K562 (cell line): ENCODE measurements around the gene BPTF. TPM values are rescaled to one million over a fixed set of nuclear protein-coding genes. Genes with fewer than 3 reads are reported as not detected.

Experiments used
- CHD7 ChIP-seq: fragments of 200-600 bp; sonication (generic); IDR thresholded peaks from one replicate; pipeline ENCODE4 v1.6.1; 2012; ENCODE audit warnings: mild to moderate bottlenecking, low read depth, low read length, inconsistent platforms
- DDX20 ChIP-seq: fragments of 450-650 bp; IDR thresholded peaks from 2 replicates; pipeline ENCODE4 v1.6.1; 2016; ENCODE audit warnings: missing genetic modification characterization, low read depth, mild to moderate bottlenecking, missing compliant biosample characterization, moderate library complexity
- ELF1 ChIP-seq: fragments of 200-800 bp; sonication (Bioruptor generic); IDR thresholded peaks from 2 replicates; pipeline ENCODE4 v1.6.1; 2016; ENCODE audit warnings: missing genetic modification characterization, missing compliant biosample characterization
- EP300 ChIP-seq: IDR thresholded peaks from 2 replicates; pipeline ENCODE4 v1.6.1; 2012; ENCODE audit warnings: low read length, improper control_type of control experiment
- GATAD2A ChIP-seq: fragments of 450-650 bp; IDR thresholded peaks from 2 replicates; pipeline ENCODE4 v1.6.1; 2017
- JUND ChIP-seq, 2 experiments: IDR thresholded peaks; 2 replicates in 1 of 2; 3 replicates in 1 of 2; pipeline ENCODE4 v1.6.1; 2011; ENCODE audit warnings: borderline replicate concordance in 2 of 2, low read depth in 2 of 2, low read length in 2 of 2, improper control_type of control experiment in 1 of 2, missing biosample characterization in 1 of 2, missing genetic modification characterization in 1 of 2, missing genetic modification reagents in 1 of 2
- KLF10 ChIP-seq: fragments of 250-450 bp; sonication (Bioruptor Pico); IDR thresholded peaks from 2 replicates; pipeline ENCODE4 v1.6.1; 2021; ENCODE audit warnings: matching md5 sums
- POLR2A ChIP-seq: fragments of 450-650 bp; conservative IDR thresholded peaks from 2 replicates; pipeline ENCODE4 v1.6.1; 2016
- SRSF1 ChIP-seq: fragments of 200-400 bp; formaldehyde crosslinking; IDR thresholded peaks from 2 replicates; pipeline ENCODE4 v1.6.1; 2017; ENCODE audit warnings: mild to moderate bottlenecking, low read depth, low read length, moderate library complexity
- THRAP3 ChIP-seq: fragments of 450-650 bp; IDR thresholded peaks from 2 replicates; pipeline ENCODE4 v1.6.1; 2016; ENCODE audit warnings: mild to moderate bottlenecking, inconsistent platforms, borderline replicate concordance
- TSC22D4 ChIP-seq: fragments of 450-650 bp; IDR thresholded peaks from 2 replicates; pipeline ENCODE4 v1.6.1; 2016; ENCODE audit warnings: missing genetic modification characterization, missing biosample characterization, control low read depth
- ZNF668 ChIP-seq: fragments of 250-450 bp; sonication (Bioruptor Pico); IDR thresholded peaks from 2 replicates; pipeline ENCODE4 v1.8.0; 2022; ENCODE audit warnings: mild to moderate bottlenecking, inconsistent platforms
- ZNF79 ChIP-seq: fragments of 250-450 bp; sonication (Bioruptor Pico); IDR thresholded peaks from 2 replicates; pipeline ENCODE4 v1.4.0; 2020; ENCODE audit warnings: low read depth, mild to moderate bottlenecking, moderate library complexity
- polyA plus RNA-seq, 8 experiments: library from polyadenylated mRNA; depleted of rRNA in 4 of 8; stranded (reverse) in 5 of 8; unstranded in 3 of 8; fragments of >200 nt; fragmentation: Nextera tagmentation in 2 of 8; fragmentation: Illumina TruSeq in 1 of 8; extraction: Ambion mirVana in 2 of 8; extraction: Trizol in 1 of 8; gene quantifications; 2 replicates each; pipeline versions ENCODE4 v1.2.1 to v1.2.3, GENCODE V29; 2011 to 2014; ENCODE audit warnings: inconsistent platforms in 1 of 8, missing spikeins in 1 of 8
- total RNA-seq, 7 experiments: library from RNA; depleted of rRNA in 6 of 7; stranded (reverse); fragments of >200 nt in 6 of 7; fragmentation: Illumina TruSeq in 2 of 7; extraction: Trizol in 2 of 7; gene quantifications; 2 replicates each; pipeline versions ENCODE4 v1.2.1 to v1.2.3, GENCODE V29; 2011 to 2021; ENCODE audit warnings: low replicate concordance in 1 of 7
- TF ChIP-seq, protein P1 (sequence below): fragments of 450-650 bp; IDR thresholded peaks from 2 replicates; pipeline ENCODE4 v1.6.1; 2016; ENCODE audit warnings: low read depth, mild to moderate bottlenecking, moderate library complexity
- TF ChIP-seq, protein P2 (sequence below): sonication (generic); formaldehyde crosslinking; IDR thresholded peaks from 2 replicates; pipeline ENCODE4 v1.8.0; 2023; ENCODE audit warnings: mild to moderate bottlenecking, missing genetic modification reagents

Gene BPTF
- total and polyA plus RNA-seq, 9 of the 15 experiments (the other 6 are each of a cell fraction or from before 2014, with no cell fraction given): 12.5 to 52.1 (median 26.9) TPM

GRCh38 chr17:68019675-68020408 lies 194.5 kb downstream of the BPTF start (continued):
- TF ChIP-seq CHD7 (no peak), TSC22D4 (tag) (no peak), POLR2A (peak; percentile 91), ZNF79 (CRISPR knock-in tag) (no peak), ZNF668 (CRISPR knock-in tag) (0 out of 2 replicates have a peak, but pooled peaks have one; percentile 5), KLF10 (CRISPR knock-in tag) (no peak), DDX20 (tag) (no peak), GATAD2A (0 out of 2 replicates have a peak, but pooled peaks have one; percentile 45), SRSF1 (no peak), EP300 (peak; percentile 85), THRAP3 (0 out of 2 replicates have a peak, but pooled peaks have one; percentile 61), ELF1 (tag) (no peak), JUND (IDR thresholded peaks at IDR 0.05; ENCODE audit: borderline replicate concordance, low read depth, low read length) (peak; percentile 83), JUND (tag; IDR thresholded peaks at IDR 0.05; ENCODE audit: borderline replicate concordance, low read depth, low read length) (peak; percentile 59; the same call in 2 of the 3 replicates)
- TF ChIP-seq, protein P1, sequence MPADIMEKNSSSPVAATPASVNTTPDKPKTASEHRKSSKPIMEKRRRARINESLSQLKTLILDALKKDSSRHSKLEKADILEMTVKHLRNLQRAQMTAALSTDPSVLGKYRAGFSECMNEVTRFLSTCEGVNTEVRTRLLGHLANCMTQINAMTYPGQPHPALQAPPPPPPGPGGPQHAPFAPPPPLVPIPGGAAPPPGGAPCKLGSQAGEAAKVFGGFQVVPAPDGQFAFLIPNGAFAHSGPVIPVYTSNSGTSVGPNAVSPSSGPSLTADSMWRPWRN: 0 out of 2 replicates have a peak, but pooled peaks have one; percentile 29
- TF ChIP-seq, protein P2, sequence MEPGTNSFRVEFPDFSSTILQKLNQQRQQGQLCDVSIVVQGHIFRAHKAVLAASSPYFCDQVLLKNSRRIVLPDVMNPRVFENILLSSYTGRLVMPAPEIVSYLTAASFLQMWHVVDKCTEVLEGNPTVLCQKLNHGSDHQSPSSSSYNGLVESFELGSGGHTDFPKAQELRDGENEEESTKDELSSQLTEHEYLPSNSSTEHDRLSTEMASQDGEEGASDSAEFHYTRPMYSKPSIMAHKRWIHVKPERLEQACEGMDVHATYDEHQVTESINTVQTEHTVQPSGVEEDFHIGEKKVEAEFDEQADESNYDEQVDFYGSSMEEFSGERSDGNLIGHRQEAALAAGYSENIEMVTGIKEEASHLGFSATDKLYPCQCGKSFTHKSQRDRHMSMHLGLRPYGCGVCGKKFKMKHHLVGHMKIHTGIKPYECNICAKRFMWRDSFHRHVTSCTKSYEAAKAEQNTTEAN: no peak
